OCI-LY1 (cell line): ENCODE data around the gene GCKR.

Experiments used
- CTCF ChIP-seq: fragments of 200-600 bp; sonication (generic), shearing (Covaris generic); IDR thresholded peaks from 2 replicates; pipeline ENCODE4 v1.5.1; 2017; ENCODE audit warnings: mild to moderate bottlenecking, antibody characterized with exemption, low read length, moderate library complexity, mixed read lengths
- EZH2 ChIP-seq: fragments of 200-600 bp; sonication (generic), shearing (Covaris generic); IDR thresholded peaks from 2 replicates; pipeline ENCODE4 v1.8.0; 2017; ENCODE audit warnings: borderline replicate concordance, mixed run types, mild to moderate bottlenecking, antibody characterized with exemption, low read length, moderate library complexity, mixed read lengths

- TF ChIP-seq CTCF: no peak
- TF ChIP-seq EZH2: no peak
These were observed 32.2 kb upstream of the GCKR start for GRCh38 chr2:27464443-27464842.
